ENCODE measurements around the gene NUP188.
A peak's percentile ranks its signal among the peaks of the same experiment; 100 is the strongest.
"Not testable (repeated sequence)": the region's sequence is repeated elsewhere in the genome, so short reads cannot be mapped to it uniquely, and the experiment has no call there.

NUP188 gene

GRCh38 chr9:128940946-128941755, 6.3 kb upstream of the NUP188 start:
- DNase-seq (ENCODE audit: insufficient read length, low spot score) (no peak), FAIRE-seq (no peak)

- FAIRE-seq (no peak), DNase-seq (ENCODE audit: insufficient read length, low spot score) (no peak)
These were observed 3.5 kb upstream of the NUP188 start for GRCh38 chr9:128943832-128944620.

- not testable (repeated sequence) for FAIRE-seq; DNase-seq (ENCODE audit: insufficient read length, low spot score)
These were observed 2.5 kb upstream of the NUP188 start for GRCh38 chr9:128944966-128945365.

- no peak for FAIRE-seq
- DNase-seq (ENCODE audit: insufficient read length, low spot score): no peak
These were observed 1.5 kb upstream of the NUP188 start for GRCh38 chr9:128945798-128946501.

GRCh38 chr9:128946571-128947276, 775 bp upstream of the NUP188 start:
- FAIRE-seq (no peak), DNase-seq (ENCODE audit: insufficient read length, low spot score) (no peak)

- FAIRE-seq (no peak), DNase-seq (ENCODE audit: insufficient read length, low spot score) (peak; percentile 29)
These were observed 297 bp upstream of the NUP188 start for GRCh38 chr9:128947277-128947526.

GRCh38 chr9:128961403-128961802, 13.9 kb downstream of the NUP188 start:
- not testable (repeated sequence) for FAIRE-seq; DNase-seq (ENCODE audit: insufficient read length, low spot score)

- FAIRE-seq (no peak), DNase-seq (ENCODE audit: insufficient read length, low spot score) (no peak)
These were observed 22.0 kb downstream of the NUP188 start for GRCh38 chr9:128969491-128969890.

- FAIRE-seq (no peak), DNase-seq (ENCODE audit: insufficient read length, low spot score) (no peak)
These were observed 25.5 kb downstream of the NUP188 start for GRCh38 chr9:128972956-128973355.

- DNase-seq (ENCODE audit: insufficient read length, low spot score) (no peak), FAIRE-seq (no peak)
These were observed 31.6 kb downstream of the NUP188 start for GRCh38 chr9:128979111-128979510.

- DNase-seq (ENCODE audit: insufficient read length, low spot score) (no peak), FAIRE-seq (no peak)
These were observed 36.0 kb downstream of the NUP188 start for GRCh38 chr9:128983536-128983935.

- no peak for FAIRE-seq
- no peak for DNase-seq (ENCODE audit: insufficient read length, low spot score)
These were observed 39.2 kb downstream of the NUP188 start for GRCh38 chr9:128986671-128987070.

- DNase-seq (ENCODE audit: insufficient read length, low spot score) (no peak), FAIRE-seq (no peak)
These were observed 40.3 kb downstream of the NUP188 start for GRCh38 chr9:128987805-128988204.

- DNase-seq (ENCODE audit: insufficient read length, low spot score) (no peak), FAIRE-seq (no peak)
These were observed 45.5 kb downstream of the NUP188 start for GRCh38 chr9:128992995-128993394.

- FAIRE-seq (no peak), DNase-seq (ENCODE audit: insufficient read length, low spot score) (no peak)
These were observed 48.3 kb downstream of the NUP188 start for GRCh38 chr9:128995791-128996190.

- FAIRE-seq (no peak), DNase-seq (ENCODE audit: insufficient read length, low spot score) (no peak)
These were observed 51.0 kb downstream of the NUP188 start for GRCh38 chr9:128998462-128998861.

- FAIRE-seq (no peak), DNase-seq (ENCODE audit: insufficient read length, low spot score) (no peak)
These were observed 52.2 kb downstream of the NUP188 start for GRCh38 chr9:128999581-129000206.

- DNase-seq (ENCODE audit: insufficient read length, low spot score) (no peak), FAIRE-seq (no peak)
These were observed 54.2 kb downstream of the NUP188 start for GRCh38 chr9:129001504-129002325.

- no peak for FAIRE-seq
- DNase-seq (ENCODE audit: insufficient read length, low spot score): no peak
These were observed 55.5 kb downstream of the NUP188 start for GRCh38 chr9:129002992-129003391.

GRCh38 chr9:129004173-129004572, 56.7 kb downstream of the NUP188 start:
- FAIRE-seq; DNase-seq (ENCODE audit: insufficient read length, low spot score): not testable (repeated sequence)

Data from GM19239 (cell line).